Caco-2 (cell line): ENCODE data around the gene EXOC7. TPM values are rescaled to one million over a fixed set of nuclear protein-coding genes. Genes with fewer than 3 reads are reported as not detected.

ENCODE experiments used
- BruUV-seq: library from RNA; stranded (reverse); fragments of 400-500 nt; replicated peaks from 2 replicates; lab custom pipeline; 2021; lab: Mats Ljungman, UMichigan
- CTCF ChIA-PET: fragments of 300-600 bp; sonication (Branson Sonifier 250); formaldehyde crosslinking; loops from one replicate; lab custom pipeline; 2022; ENCODE audit warnings: antibody characterized with exemption; lab: Charles Lee
- POLR2A ChIA-PET: fragments of 300-600 bp; sonication (Branson Sonifier 250); formaldehyde crosslinking; loops from one replicate; lab custom pipeline; 2022; ENCODE audit warnings: antibody characterized with exemption; lab: Charles Lee
- DNase-seq, 2 experiments: peaks; one replicate each; pipeline versions ENCODE4 v3.0.0 to v3.0.0-alpha.2; 2020 to 2022
- H3K27me3 ChIP-seq: replicated peaks from 2 replicates; pipeline ENCODE4 v1.6.0; 2011; ENCODE audit warnings: low read length; ENCODE audit not compliant: control insufficient read depth, insufficient read depth
- H3K36me3 ChIP-seq: 2 replicates; pipeline ENCODE4 v1.5.1; 2011; ENCODE audit warnings: low read length; ENCODE audit not compliant: control insufficient read depth, insufficient read depth
- H3K4me1 ChIP-seq: fragments of 250-450 bp; sonication (Bioruptor Pico); 2 replicates; pipeline ENCODE4 v1.5.1; 2020; ENCODE audit warnings: mild to moderate bottlenecking
- H3K4me3 ChIP-seq: 2 replicates; pipeline ENCODE4 v1.5.1; 2011; ENCODE audit warnings: low read depth, mild to moderate bottlenecking, control low read depth, low read length
- H3K9me3 ChIP-seq: fragments of 250-450 bp; sonication (Bioruptor Pico); 2 replicates; pipeline ENCODE4 v1.5.1; 2020; ENCODE audit warnings: mild to moderate bottlenecking, moderate library complexity
- H3K27ac Mint-ChIP-seq: one replicate; pipeline ENCODE4 v1.8.0; 2022; ENCODE audit warnings: mixed read lengths; ENCODE audit not compliant: unreplicated experiment
- H3K27me3 Mint-ChIP-seq: one replicate; pipeline ENCODE4 v1.8.0; 2022; ENCODE audit warnings: mixed read lengths; ENCODE audit not compliant: insufficient read depth, unreplicated experiment
- H3K36me3 Mint-ChIP-seq: one replicate; pipeline ENCODE4 v1.8.0; 2022; ENCODE audit warnings: mild to moderate bottlenecking, mixed read lengths; ENCODE audit not compliant: insufficient read depth, unreplicated experiment
- H3K4me1 Mint-ChIP-seq: one replicate; pipeline ENCODE4 v1.8.0; 2022; ENCODE audit warnings: low read depth, mixed read lengths; ENCODE audit not compliant: unreplicated experiment
- H3K4me3 Mint-ChIP-seq: one replicate; pipeline ENCODE4 v1.8.0; 2022; ENCODE audit warnings: mild to moderate bottlenecking, moderate library complexity, mixed read lengths; ENCODE audit not compliant: unreplicated experiment
- H3K9me3 Mint-ChIP-seq: one replicate; pipeline ENCODE4 v1.8.0; 2022; ENCODE audit warnings: mixed read lengths; ENCODE audit not compliant: unreplicated experiment
- intact Hi-C: fragments of 100-400 bp; cut with micrococcal nuclease; formaldehyde crosslinking; loops from one replicate; pipeline ENCODE4 v1.10.0; 2022; ENCODE audit not compliant: unreplicated experiment
- total RNA-seq: library from RNA; stranded (reverse); gene quantifications from 2 replicates; pipeline ENCODE4 v1.2.3, GENCODE V29; 2022
- TF ChIP-seq, protein P1 (sequence below), 2 experiments: fragments of 200-600 bp in 1 of 2; IDR thresholded peaks; 1 replicate in 1 of 2; 2 replicates in 1 of 2; pipeline versions ENCODE4 v1.5.1 to v1.8.0; 2011 to 2022; ENCODE audit warnings: antibody characterized with exemption in 1 of 2, control low read depth in 1 of 2, inconsistent platforms in 1 of 2, low read depth in 1 of 2, low read length in 1 of 2, mild to moderate bottlenecking in 1 of 2, moderate library complexity in 1 of 2; ENCODE audit not compliant: insufficient read depth in 1 of 2, severe bottlenecking in 1 of 2, unreplicated experiment in 1 of 2

Gene EXOC7
- total RNA-seq, 1 experiment from 2014 or later = 205 TPM

DNA sequence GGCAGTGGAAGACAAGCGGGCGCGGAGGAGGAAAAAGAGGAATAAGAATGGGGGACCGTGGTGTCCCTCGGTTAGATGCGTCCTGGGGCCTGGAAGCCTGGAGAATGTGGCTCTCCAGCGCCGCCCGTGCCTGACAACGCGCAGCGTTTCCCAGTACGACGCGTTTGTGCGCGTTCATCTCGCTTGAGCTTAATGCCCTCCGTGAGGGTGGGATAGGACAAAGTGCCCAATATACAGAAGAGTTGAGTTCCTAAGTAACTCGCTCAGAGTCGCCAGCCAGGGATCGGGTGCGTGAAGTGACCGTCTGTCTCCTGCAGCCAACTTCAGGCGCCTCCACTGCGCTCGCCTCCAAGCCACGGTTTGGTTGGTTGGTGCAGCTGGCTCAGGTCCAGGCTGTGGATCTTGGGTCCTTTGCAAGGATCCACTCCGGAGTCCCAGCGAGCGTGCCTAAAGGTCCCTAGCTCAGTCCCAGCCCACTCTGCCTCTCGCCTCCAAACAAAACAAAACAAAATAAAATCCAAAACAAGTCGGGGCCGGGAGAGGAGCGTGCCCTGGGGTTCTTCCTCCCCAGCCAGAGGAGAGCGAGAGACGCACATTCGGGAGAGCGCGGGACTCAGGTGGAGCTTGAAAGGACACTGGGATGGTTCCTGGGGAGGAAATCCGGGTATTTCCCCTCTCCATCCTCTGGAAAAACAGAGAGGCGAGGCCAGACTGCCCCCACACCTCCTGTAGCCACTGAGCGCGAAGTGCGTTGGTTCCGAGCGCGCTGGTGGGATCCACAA lies 28.0 kb downstream of the EXOC7 start:
- Mint-ChIP-seq H3K4me3 (peak overlapping the region; percentile 78), H3K4me1 (peaks cover 9% of the 10 kb centered on the region)
- H3K4me1 ChIP-seq = 0 out of 2 replicates have a peak, but pooled peaks cover 5% of the 10 kb centered on the region

DNA sequence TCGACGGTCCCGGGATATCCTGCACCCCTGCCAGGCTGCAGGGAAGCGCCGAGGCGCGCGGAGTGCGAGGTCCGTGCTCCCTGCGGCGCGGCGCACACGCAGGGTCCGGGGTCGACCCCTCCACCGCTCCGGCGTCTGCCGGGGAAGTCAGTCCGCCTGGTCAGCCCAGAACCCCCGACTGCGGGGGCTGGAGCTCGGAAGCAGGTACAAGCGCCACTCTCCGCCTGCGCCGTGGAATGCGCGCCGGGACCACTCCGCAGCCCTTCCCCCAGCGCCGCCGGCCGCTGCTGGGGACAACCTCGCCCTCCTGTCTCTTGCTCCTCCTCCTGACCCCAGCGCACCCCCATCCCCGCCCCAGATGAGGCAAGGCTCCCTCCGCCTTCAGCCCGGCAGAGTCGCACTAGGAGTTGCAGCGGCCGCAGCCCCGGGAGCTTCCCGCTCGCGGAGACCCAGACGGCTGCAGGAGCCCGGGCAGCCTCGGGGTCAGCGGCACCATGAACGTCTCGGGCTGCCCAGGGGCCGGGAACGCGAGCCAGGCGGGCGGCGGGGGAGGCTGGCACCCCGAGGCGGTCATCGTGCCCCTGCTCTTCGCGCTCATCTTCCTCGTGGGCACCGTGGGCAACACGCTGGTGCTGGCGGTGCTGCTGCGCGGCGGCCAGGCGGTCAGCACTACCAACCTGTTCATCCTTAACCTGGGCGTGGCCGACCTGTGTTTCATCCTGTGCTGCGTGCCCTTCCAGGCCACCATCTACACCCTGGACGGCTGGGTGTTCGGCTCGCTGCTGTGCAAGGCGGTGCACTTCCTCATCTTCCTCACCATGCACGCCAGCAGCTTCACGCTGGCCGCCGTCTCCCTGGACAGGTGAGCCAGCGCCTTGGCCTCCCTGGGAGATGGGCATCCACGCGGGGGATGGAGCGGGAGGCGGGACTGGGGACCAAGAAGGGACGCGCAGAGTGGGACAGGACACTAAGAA lies 28.9 kb downstream of the EXOC7 start, which contains the start of gene GALR2:
Gene GALR2, plus strand, starts transcription at position 392 of the 974 bp plus-strand sequence. Its CDS starts 103 bp downstream, at position 495.
- no peaks in the 10 kb centered on the region; the same call in none of the 2 replicates for H3K27me3 ChIP-seq
- peaks cover 21% of the 10 kb centered on the region for H3K27me3 Mint-ChIP-seq
- H3K36me3 ChIP-seq = no peaks in the 10 kb centered on the region
- H3K4me3 ChIP-seq = no peak within 1 kb of the TSS
- H3K27ac Mint-ChIP-seq = peak within 1 kb of the TSS; percentile 73
- peaks cover 9% of the 10 kb centered on the region for H3K4me1 Mint-ChIP-seq
- ChIA-PET POLR2A (interaction anchor here (0.6 kb wide), 1 partner anchor 250 kb away, joined by 3 read pairs; no protein-coding TSS in a partner anchor), CTCF (interaction anchor here (0.6 to 1.0 kb wide), 3 partner anchors 60 to 262 kb away, joined by 3 read pairs; no protein-coding TSS in a partner anchor)
- H3K9me3 Mint-ChIP-seq = no peaks in the 10 kb centered on the region
- peak within 1 kb of the TSS; percentile 78 for H3K4me3 Mint-ChIP-seq
- DNase-seq = no peak
- intact Hi-C loops = loop anchor here (2.0 kb wide), 1 partner anchor 72 kb away; no protein-coding TSS in a partner anchor
- TF ChIP-seq, protein P1, sequence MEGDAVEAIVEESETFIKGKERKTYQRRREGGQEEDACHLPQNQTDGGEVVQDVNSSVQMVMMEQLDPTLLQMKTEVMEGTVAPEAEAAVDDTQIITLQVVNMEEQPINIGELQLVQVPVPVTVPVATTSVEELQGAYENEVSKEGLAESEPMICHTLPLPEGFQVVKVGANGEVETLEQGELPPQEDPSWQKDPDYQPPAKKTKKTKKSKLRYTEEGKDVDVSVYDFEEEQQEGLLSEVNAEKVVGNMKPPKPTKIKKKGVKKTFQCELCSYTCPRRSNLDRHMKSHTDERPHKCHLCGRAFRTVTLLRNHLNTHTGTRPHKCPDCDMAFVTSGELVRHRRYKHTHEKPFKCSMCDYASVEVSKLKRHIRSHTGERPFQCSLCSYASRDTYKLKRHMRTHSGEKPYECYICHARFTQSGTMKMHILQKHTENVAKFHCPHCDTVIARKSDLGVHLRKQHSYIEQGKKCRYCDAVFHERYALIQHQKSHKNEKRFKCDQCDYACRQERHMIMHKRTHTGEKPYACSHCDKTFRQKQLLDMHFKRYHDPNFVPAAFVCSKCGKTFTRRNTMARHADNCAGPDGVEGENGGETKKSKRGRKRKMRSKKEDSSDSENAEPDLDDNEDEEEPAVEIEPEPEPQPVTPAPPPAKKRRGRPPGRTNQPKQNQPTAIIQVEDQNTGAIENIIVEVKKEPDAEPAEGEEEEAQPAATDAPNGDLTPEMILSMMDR (IDR thresholded peaks at IDR 0.05; ENCODE audit: insufficient read depth in 1 of 2, low read depth in 1 of 2, low read length in 1 of 2, severe bottlenecking in 1 of 2, unreplicated experiment in 1 of 2) = no peak
- H3K4me1 ChIP-seq = 0 out of 2 replicates have a peak, but pooled peaks cover 5% of the 10 kb centered on the region
- no TSS peak for BruUV-seq
- peaks cover 58% of the 10 kb centered on the region for H3K36me3 Mint-ChIP-seq
- H3K9me3 ChIP-seq = no peaks in the 10 kb centered on the region

More for the DNA sequence above, 28.0 kb downstream of the EXOC7 start:
- POLR2A ChIA-PET = interaction anchor here (0.6 kb wide), 1 partner anchor 249 kb away, joined by 3 read pairs; no protein-coding TSS in a partner anchor
- peak in 1 of 2 experiments; percentile 42 for DNase-seq
- intact Hi-C loops = loop anchor here (2.0 kb wide), 1 partner anchor 71 kb away; no protein-coding TSS in a partner anchor
- peaks cover 58% of the 10 kb centered on the region for H3K36me3 Mint-ChIP-seq
- BruUV-seq = no TSS peak
- no peaks in the 10 kb centered on the region for H3K9me3 Mint-ChIP-seq
- peak overlapping the region; percentile 73 for H3K27ac Mint-ChIP-seq
- Histone ChIP-seq H3K27me3 (no peaks in the 10 kb centered on the region; the same call in none of the 2 replicates), H3K36me3 (no peaks in the 10 kb centered on the region), H3K4me3 (no peak overlapping the region), H3K9me3 (no peaks in the 10 kb centered on the region)
- CTCF ChIA-PET = interaction anchor here (0.6 to 0.9 kb wide), 2 partner anchors 61 to 106 kb away, joined by 3 read pairs; no protein-coding TSS in a partner anchor
- TF ChIP-seq, protein P1 (IDR thresholded peaks at IDR 0.05; ENCODE audit: insufficient read depth in 1 of 2, low read depth in 1 of 2, low read length in 1 of 2, severe bottlenecking in 1 of 2, unreplicated experiment in 1 of 2) = peak in 1 of 2 experiments; percentile 33
- peaks cover 21% of the 10 kb centered on the region for H3K27me3 Mint-ChIP-seq
